C4-2B (cell line): ENCODE measurements around the gene GCH1.

ENCODE experiments used
- CTCF ChIP-seq: fragments of 450-650 bp; conservative IDR thresholded peaks from 2 replicates; pipeline ENCODE4 v1.5.1; 2017; ENCODE audit warnings: mild to moderate bottlenecking
- ZFX ChIP-seq: fragments of 450-650 bp; IDR thresholded peaks from 2 replicates; pipeline ENCODE4 v1.6.1; 2017

GRCh38 chr14:54920052-54920451, 17.4 kb upstream of the GCH1 start:
- TF ChIP-seq CTCF (no peak), ZFX (no peak)
